Measurements from ENCODE around the gene ISG20L2.

ISG20L2 gene

GRCh38 chr1:156740237-156740740, 11.7 kb upstream of the ISG20L2 start:
- DNase-seq = no peak

GRCh38 chr1:156738916-156739315, 10.3 kb upstream of the ISG20L2 start:
- no peak for DNase-seq

- DNase-seq = no peak
These were observed 9.8 kb upstream of the ISG20L2 start for GRCh38 chr1:156738407-156738806.

GRCh38 chr1:156733989-156734584, 5.5 kb upstream of the ISG20L2 start:
- no peak for DNase-seq

GRCh38 chr1:156727926-156728598, 504 bp downstream of the ISG20L2 start, which contains the start of gene METTL25B:
Gene METTL25B (plus strand): TSS chr1:156728469. CDS start chr1:156729105, 636 bp downstream.
- no peak for DNase-seq

- no peak for DNase-seq
These were observed 1.1 kb downstream of the ISG20L2 start for GRCh38 chr1:156727492-156727891.

- no peak for DNase-seq
These were observed 1.9 kb downstream of the ISG20L2 start for GRCh38 chr1:156726549-156727226.

GRCh38 chr1:156725683-156726280, 2.8 kb downstream of the ISG20L2 start:
- peak; percentile 30 for DNase-seq

GRCh38 chr1:156721535-156721934, 7.0 kb downstream of the ISG20L2 start:
- no peak for DNase-seq

GRCh38 chr1:156721131-156721530, 7.4 kb downstream of the ISG20L2 start:
- DNase-seq = no peak

GRCh38 chr1:156717351-156717750, 11.2 kb downstream of the ISG20L2 start:
- DNase-seq = no peak

GRCh38 chr1:156714830-156715229, 13.7 kb downstream of the ISG20L2 start:
- DNase-seq = no peak

- DNase-seq = no peak
These were observed 15.9 kb downstream of the ISG20L2 start for GRCh38 chr1:156712626-156713025.

- no peak for DNase-seq
These were observed 17.4 kb downstream of the ISG20L2 start for GRCh38 chr1:156711011-156711817.

GRCh38 chr1:156709757-156710489, 18.6 kb downstream of the ISG20L2 start:
- DNase-seq = peak; percentile 26

- DNase-seq = no peak
These were observed 19.5 kb downstream of the ISG20L2 start for GRCh38 chr1:156709031-156709430.

GRCh38 chr1:156708218-156708661, 20.3 kb downstream of the ISG20L2 start:
- DNase-seq = no peak

- DNase-seq = no peak
These were observed 20.9 kb downstream of the ISG20L2 start for GRCh38 chr1:156707417-156708217.

- no peak for DNase-seq
These were observed 21.7 kb downstream of the ISG20L2 start for GRCh38 chr1:156706657-156707416.

Data from NCI-H524 treated with DMSO at 0.1 percent for 48 hours (cell line).